Superior temporal gyrus (tissue), 1 donor: Measurements from ENCODE around the gene D2HGDH.
"Not testable (repeated sequence)": the region's sequence is repeated elsewhere in the genome, so short reads cannot be mapped to it uniquely, and the experiment has no call there.

Experiments
- DNase-seq: peaks from one replicate; pipeline ENCODE4 v3.0.0-alpha.2; 2016; ENCODE audit errors: extremely low spot score

The D2HGDH gene

DNA sequence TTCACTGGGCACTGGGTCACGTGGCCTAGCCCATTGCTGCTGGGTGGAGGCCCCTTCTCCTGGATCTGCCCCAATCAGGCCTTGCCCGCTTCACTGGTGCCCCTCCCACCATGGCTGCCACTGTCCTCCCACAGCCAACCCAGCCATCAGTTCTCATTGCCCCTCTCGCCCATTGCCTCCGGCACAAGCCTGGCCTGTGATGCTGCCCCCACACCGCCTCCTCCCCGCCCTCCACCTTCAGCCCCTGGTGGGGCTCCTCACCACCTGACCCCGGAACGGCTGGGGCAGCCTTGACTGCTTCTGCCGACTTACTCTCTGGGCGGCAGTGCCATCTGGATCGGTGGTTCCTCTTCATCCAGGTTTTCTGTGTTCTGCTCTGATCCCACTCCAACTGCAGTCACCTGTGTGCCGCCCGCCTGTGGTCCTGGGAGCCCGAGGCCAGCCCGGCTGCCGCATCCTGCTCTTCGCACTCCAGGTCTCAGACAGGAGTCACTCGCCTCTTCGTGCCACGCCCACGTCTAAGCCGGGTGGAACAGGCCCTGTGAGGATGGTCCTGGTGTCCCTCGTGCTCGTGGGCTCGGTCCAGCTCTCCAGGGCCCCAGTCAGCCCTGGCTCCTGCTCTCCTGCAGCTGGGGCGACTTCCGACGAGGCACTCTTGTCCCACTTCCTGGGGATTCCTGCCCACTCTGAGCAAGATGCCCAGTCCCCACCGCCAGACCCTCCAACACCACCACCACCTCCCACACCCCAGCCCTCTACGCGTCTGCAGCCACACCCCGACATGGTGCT, 14.2 kb downstream of the D2HGDH start:
- no peak for DNase-seq

DNA sequence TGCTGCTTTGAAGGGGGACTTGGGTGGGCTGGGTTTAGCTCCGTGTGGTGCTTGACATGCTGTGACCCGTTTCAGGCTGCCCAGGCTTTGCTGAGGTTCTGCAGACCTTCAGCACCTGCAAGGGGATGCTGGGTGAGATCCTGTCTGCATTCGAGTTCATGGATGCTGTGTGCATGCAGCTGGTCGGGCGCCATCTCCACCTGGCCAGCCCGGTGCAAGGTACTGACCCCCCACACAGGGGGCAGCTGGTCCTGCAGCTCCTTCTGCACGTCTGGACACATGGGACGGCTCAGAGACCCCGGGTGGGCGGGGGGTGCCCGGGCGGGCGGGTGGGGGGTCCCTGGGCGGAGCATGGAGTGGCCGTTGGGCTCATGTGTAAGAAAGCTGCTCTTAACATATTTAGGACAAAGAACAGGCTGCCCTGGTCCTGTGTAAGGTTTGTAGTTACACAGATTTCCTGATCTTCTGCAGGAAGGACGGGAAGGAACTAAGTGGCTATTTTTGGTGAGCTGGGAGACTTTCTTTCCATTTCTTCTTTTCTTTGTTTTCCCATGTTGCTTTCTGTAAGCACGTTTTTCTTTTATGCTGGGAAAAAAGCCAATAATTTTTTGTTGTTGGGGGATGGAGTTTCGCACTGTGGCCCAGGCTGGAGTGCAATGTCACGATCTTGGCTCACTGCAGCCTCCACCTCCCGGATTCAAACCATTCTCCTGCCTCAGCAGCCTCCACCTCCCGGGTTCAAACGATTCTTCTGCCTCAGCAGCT, 15.8 kb downstream of the D2HGDH start:
- no peak for DNase-seq

DNA sequence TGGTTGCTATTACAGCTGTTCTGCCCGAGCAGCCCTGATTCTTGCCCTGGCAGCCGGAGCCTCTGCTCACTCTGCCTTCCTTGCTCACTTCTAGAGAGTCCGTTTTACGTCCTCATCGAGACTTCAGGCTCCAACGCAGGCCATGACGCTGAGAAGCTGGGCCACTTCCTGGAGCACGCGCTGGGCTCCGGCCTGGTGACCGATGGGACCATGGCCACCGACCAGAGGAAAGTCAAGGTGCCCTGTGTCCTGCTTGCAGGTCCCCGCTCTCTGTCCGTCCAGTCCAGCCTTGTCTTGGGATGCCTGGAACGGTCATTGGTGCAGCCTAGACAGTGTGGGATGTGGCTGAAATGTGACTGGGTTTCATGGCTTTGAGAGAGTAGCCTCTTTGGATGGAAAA, 16.7 kb downstream of the D2HGDH start:
- no peak for DNase-seq

DNA sequence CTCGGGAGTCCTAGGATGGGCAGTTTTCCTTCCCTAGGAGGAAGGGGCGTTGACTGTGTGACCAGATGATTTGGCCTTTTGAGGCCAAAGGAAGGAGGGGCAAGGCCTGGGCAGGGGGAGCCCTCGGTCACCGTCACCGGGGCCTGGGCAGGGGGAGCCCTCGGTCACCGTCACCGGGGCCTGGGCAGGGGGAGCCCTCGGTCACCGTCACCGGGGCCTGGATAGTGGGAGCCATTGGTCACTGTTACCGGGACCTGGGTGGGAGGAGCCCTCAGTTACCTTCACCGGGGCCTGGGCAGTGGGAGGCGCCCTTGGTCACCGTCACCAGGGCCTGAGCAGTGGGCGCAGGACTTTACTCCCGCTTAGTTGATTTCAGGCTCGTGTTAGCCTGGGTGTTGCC, 17.3 kb downstream of the D2HGDH start:
- DNase-seq, result no peak

DNA sequence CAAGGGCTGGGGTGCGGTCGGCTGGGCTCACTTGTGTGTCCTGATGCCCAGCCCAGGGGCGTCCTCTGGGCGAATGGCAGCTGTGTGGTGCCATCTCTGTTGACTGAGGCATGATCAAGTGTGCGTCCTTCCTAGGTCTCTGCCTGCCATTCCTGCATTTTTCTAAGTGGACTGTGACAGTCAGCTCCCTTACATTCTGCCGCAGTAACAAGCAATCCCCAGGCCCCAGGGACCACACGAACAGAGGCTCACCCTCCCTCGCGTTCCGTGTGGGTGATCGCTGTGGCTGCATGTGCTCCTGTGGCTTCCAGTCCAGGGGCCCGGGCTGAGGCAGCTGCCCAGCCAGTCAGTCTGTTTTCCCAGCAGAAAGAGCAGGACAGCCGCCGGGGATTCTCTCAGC, 17.8 kb downstream of the D2HGDH start:
- no peak for DNase-seq

DNA sequence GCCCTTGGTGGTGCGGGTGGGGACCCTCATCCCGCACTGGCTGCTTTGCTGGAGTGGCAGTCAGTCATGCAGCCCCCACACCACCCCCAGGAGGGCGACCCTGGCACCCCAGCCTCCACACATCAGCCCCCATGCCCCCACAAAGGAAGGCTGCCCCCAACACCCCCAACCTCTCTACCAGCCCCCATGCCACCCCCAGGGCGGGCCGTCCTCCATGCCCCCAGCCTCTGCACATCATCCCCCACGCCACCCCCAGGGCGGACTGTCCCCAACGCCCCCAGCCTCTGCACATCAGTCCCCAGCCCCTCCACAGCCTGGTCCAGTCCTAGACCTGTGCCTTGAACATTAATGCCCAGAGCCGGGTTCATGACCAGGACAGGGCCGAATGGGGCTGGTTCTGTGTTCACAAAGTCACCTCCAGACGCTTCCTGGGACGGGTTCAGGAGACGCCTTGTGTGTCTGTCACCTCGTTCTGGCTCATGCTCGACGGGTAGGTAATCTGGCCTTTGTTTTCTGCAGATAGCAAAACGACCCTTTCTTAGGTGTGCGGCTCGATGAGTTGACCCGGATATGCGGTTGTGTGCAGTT, 18.4 kb downstream of the D2HGDH start:
- DNase-seq, result no peak

DNA sequence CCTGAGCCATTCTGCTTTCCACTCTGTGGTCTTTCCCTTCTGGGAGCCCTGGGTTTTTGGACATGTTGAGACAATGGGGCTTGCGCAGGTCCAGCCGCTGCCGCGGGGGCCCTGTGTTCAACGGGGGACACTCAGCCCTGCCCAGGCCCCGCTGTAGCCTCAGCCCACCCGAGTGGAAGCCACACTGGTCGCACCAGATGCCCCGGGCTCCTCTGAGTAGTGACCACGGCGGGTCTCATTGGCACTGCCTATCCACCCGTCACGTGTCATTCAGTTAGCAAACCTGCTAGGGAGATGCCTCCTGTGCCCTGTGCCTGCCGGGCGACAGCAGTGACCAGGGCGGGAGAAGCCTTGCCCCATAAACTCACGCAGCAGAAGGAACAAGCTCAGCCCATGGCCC, 19.1 kb downstream of the D2HGDH start:
- DNase-seq, result no peak

DNA sequence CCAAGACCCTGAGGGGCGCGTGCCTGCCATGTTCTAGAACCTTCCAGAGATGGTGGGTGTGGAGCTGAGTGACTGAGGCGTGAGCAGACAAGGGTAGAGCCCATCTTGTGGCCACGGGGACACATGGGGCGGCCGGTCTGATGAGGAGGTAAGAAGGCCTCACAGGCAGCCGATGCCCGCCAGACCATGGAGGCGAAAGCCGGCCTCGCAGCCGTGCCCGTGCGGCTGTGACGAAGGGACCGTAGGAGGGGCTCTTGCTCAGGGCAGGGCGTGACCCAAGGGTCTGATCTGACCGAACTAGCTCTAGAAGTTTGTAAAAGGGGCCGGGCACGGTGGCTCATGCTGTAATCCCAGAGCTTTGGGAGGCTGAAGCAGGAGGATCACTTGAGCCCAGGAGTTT, 19.6 kb downstream of the D2HGDH start:
- DNase-seq, result no peak

DNA sequence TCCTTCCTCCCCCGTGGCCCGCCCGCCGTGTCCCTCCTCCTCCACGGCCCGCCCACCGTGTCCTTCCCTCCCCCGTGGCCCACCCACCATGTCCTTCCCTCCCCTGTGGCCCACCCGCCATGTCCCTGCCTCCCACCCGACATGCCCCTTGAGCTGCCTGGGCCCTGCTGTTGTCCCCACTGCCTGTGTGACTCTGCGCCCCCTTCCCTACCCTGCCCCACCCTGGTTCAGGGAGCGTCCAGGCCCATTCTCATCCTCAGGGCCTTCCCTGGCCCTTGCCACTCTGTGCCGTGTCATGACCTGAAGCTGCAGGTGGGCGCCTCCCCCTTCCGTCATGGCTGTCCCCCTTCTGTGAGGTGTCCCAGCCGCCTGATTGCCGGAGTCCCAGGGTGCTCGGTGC, 20.7 kb downstream of the D2HGDH start:
- DNase-seq, result no peak

DNA sequence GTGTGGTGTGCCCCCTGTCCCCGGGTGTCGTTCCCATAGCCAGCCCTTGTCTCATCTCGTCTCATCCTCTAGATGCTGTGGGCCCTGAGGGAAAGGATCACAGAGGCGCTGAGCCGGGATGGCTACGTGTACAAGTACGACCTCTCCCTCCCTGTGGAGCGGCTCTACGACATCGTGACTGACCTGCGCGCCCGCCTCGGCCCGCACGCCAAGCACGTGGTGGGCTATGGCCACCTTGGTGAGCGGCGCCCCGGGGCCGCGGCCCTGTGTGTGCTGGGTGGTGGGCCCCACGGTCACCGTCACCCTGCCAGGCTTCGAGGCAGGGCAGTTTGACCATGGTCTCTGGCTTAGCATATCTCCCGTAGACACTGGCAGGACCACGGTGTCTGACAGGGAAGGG, 21.3 kb downstream of the D2HGDH start:
- no peak for DNase-seq

DNA sequence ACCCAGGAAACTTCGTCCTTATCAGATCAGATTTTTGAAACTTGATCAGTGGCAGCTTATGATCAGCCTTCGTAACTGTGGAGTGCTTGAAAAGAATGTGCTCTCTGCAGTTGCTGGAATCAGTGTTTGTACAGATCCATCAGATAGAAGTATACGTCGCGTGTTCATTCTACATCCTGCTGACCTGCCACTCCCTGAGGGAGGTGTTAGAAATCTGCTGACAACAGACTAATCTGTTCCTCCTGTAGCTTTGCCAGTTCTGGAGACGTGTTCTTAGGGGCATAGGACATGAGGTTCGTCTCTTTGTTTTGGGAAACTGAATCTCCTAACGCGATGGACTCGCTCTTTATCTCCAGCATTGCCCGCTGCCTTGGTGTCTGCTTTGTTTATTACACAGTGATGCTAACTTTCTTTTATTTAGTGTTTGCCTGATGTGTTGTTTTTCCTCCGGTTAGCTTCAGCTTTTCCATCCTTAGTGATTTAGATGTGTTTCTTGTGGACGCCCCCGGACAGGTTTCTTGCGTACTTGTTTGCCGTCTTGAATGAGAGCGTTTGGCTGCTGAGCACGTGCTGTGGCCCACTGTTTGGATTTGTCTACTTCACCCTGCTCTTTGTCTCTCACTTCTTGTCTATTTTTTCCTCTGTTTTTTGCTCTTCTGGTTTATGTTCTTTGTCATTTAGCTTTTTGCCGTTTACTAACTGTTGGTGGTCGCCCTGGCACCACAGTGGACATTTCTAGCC, 24.8 kb downstream of the D2HGDH start:
- DNase-seq, result no peak

DNA sequence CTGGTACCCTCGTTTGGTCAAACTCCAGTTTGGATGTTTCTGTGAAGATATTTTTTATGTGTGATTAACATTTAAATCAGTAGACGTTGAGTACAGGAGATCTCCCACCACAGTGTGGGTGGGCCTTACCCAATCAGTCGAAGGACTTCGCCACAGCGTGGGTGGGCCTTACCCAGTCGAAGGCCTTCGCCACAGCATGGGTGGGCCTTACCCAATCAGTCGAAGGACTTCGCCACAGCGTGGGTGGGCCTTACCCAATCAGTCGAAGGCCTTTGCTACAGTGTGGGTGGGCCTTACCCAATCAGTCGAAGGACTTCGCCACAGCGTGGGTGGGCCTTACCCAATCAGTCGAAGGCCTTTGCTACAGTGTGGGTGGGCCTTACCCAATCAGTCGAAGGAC, 25.5 kb downstream of the D2HGDH start:
- not testable (repeated sequence) for DNase-seq

DNA sequence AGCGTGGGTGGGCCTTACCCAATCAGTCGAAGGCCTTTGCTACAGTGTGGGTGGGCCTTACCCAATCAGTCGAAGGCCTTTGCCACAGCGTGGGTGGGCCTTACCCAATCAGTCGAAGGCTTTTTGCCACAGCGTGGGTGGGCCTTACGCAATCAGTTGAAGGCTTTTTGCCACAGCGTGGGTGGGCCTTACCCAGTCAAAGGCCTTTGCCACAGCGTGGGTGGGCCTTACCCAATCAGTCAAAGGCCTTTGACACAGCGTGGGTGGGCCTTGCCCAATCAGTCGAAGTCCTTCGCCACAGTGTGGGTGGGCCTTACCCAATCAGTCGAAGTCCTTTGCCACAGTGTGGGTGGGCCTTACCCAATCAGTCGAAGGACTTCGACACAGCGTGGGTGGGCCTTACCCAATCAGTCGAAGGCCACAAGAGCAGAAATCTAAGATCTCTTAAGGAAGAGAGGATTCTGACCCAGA, 25.9 kb downstream of the D2HGDH start:
- no peak for DNase-seq

DNA sequence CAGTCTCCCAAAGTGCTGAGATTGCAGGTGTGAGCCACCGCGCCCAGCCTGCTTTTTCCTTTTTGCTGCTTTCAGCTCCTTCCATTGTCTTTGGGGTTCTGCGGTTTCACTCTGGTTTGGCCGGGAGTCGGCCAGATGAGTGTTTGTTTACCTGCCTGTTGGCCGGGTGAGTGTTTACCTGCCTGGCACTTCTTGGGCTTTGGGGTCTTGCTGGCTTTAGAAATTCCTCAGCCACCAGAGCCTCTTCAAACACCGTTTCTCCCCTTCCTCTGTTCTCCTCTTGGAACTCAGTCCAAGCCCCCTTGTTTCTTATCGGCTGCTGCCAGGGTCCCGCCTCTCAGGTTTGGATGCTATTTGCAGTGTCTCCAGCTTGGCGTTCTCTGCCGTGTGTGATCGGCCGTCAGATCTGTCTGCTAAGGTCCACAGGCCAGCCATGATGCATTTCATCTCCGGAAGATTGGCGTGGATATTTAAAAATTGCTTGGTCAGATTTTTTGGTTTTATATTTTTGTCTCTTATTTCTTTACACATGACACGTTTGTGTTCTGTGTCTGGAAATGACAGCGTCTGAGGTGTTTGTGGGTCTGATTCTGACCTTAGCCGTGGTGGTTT, 28.0 kb downstream of the D2HGDH start:
- no peak for DNase-seq

DNA sequence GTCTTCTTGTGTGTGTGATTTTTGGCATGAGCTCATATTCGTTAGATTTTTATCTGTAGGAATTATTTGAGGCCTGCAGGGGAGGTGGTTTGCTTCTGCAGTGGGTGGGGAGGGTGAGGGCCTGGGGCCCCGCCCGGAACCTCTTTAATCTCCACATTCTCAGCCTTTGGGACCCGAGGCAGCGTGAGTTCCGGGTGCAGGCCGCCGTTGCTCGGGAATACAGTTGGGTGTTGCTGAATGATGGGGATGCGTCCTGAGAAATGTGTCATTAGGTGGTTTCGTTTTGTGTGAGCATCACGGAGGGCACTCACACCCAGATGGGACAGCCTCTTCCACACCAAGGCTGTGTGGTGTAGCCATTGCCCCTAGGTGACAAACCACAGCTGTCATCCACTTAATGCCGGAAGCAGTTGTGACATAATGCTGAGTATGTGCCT, 28.5 kb downstream of the D2HGDH start:
- no peak for DNase-seq

DNA sequence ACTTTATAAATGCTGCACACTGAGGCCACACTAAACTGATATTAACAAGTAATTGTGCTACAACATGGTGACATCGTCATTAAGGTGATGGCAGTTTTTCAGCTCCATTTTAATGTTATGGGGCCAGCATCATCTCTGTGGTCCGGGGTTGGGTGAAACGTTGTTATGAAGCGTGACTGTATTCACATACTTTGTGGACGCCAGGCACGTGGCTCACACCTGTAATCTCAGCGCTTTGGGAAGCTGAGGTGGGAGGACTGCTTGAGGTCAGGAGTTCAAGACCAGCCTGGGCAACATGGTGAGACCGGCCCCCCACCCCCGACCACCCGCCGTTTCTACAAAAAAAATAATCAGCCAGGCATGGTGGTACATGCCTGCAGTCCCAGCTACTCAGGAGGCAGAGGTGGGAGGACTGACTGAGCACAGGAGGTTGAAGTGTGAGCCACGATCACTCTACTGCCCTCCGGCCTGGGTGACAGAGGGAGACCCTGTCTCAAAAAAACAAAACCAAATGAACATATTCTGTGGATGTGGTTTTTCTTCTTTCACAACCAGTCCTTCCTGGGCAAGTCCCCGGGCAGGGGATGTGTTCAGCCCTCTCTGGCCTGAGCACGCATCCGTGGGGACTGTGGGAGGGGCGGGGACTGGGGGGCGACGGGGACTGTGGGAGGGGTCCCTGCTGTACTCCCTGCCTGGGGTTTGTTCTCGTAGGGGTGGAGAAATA, 29.3 kb downstream of the D2HGDH start:
- no peak for DNase-seq

DNA sequence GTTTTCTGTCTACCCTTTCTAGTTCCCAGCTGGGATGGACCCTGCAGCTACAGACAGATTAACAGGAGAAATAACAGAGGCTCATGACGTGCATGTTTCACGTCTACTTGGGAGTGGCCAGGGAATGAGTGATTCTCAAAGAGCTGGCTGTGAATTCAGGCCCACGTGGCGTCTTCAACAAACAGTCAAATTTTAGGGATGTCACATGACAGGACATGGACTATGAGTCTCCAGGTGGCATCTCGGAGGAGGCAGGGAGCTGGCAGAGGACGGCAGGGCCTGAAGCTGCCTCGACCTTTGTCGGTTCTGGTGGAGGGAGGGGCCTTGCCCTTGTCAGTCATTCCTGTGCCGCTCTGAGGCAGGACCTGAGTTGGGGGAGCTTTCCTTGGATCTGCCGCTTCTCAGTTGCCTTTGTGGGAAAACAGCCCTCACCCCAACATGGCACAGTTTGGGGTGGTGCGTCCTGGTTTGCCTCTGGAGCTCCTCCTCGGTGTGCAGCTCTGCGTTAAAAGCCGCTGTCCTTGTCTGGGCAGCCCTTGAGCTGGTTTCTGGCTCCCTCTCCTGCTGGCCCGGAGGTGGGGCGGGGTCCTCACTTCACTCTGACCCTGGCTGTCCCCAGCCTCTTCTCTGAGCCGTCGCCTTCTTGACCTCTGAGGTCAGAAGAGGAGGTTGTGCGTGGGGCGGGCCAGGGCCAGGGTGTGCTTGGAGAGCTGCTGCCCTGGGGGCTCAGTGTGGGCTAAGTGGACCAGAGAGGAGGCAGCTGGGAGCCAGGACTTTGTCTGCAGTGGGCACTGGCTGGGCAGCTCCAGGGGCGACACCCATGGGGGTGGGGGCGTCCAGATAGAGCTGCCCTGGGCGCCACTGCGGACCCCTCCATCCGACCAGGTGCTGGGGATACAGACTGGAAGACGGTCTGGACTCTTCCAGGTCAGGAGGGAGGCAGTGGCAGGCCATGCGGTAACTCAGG, 30.1 kb downstream of the D2HGDH start:
- DNase-seq, result no peak

DNA sequence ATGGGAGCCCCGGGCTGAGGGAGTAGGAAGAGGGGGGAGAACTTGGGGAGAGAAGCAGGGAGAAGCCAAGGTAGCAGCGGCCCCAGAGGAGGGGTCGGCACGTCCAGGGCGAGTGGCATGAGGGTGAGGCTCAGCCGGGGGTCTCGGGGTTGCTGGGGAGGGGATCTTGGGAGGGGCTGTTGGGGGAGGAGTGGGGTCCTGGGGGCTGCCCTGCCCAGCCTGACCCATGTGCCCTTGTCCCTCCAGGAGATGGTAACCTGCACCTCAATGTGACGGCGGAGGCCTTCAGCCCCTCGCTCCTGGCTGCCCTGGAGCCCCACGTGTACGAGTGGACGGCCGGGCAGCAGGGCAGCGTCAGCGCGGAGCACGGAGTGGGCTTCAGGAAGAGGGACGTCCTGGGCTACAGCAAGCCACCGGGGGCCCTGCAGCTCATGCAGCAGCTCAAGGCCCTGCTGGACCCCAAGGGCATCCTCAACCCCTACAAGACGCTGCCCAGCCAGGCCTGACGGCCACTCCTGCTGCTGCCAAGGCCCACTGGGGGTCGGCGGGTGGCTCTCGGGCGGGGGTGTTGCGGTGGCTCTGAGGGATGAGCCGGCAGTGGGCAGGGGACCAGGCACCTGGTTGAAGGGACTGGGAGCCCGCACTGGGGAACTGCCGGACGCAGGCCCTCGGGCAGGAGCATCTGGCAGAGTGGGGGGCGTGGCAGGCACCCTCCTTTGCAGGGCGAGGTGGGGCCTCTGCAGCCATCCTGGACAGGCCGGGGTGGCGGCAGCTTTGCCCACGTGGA, 33.2 kb downstream of the D2HGDH start:
- DNase-seq, result no peak

DNA sequence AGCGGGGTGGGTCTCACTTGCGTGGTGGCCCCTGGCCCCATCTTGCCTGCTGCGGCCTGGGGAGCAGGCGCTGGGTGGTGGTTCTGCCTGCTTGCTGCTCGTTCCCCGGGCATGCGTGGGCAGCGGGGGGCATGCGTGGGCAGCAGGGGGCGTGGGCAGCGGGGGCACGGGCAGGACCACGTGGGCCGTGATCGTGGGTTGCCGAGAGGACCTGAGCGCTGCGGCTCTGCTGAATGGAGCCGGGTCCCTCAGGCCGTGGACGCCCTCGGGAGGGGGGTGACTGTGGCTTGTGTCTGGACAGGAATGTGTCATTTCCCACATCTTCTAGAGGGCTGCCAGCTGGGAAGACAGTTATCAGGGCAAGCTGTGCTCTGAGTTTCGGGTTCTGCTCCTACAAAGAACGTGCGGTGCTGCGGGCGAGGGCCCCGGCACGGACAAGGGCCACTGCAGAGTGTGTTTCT, 33.9 kb downstream of the D2HGDH start:
- DNase-seq, result no peak
